Liver (tissue), 3 donors: ENCODE results near the gene SLC12A7.

Experiments
- JUND ChIP-seq, 2 donors: IDR thresholded peaks; 2 replicates each; pipeline ENCODE4 v1.6.1; 2016; ENCODE audit warnings: antibody characterized with exemption in 2 of 2
- MAX ChIP-seq: IDR thresholded peaks from 2 replicates; pipeline ENCODE4 v1.6.1; 2016; ENCODE audit warnings: antibody characterized with exemption
- SP1 ChIP-seq: IDR thresholded peaks from 2 replicates; pipeline ENCODE4 v1.6.1; 2018; ENCODE audit warnings: antibody characterized with exemption, mild to moderate bottlenecking
- ZBTB33 ChIP-seq: IDR thresholded peaks from 2 replicates; pipeline ENCODE4 v1.6.1; 2016; ENCODE audit warnings: antibody characterized with exemption
- TF ChIP-seq, protein P1 (sequence below): fragments of 150-350 bp; IDR thresholded peaks from 2 replicates; pipeline ENCODE4 v1.5.1; 2017; ENCODE audit warnings: improper control_type of control experiment, low read depth, low read length; ENCODE audit not compliant: missing input control
- TF ChIP-seq, protein P2 (sequence below): IDR thresholded peaks from 2 replicates; pipeline ENCODE4 v1.6.1; 2016; ENCODE audit warnings: antibody characterized with exemption
- TF ChIP-seq, protein P3 (sequence below): IDR thresholded peaks from 2 replicates; pipeline ENCODE4 v1.6.1; 2016; ENCODE audit warnings: antibody characterized with exemption, mild to moderate bottlenecking
- donor health status: healthy.
- donor health status: healthy.

- TF ChIP-seq, protein P1, sequence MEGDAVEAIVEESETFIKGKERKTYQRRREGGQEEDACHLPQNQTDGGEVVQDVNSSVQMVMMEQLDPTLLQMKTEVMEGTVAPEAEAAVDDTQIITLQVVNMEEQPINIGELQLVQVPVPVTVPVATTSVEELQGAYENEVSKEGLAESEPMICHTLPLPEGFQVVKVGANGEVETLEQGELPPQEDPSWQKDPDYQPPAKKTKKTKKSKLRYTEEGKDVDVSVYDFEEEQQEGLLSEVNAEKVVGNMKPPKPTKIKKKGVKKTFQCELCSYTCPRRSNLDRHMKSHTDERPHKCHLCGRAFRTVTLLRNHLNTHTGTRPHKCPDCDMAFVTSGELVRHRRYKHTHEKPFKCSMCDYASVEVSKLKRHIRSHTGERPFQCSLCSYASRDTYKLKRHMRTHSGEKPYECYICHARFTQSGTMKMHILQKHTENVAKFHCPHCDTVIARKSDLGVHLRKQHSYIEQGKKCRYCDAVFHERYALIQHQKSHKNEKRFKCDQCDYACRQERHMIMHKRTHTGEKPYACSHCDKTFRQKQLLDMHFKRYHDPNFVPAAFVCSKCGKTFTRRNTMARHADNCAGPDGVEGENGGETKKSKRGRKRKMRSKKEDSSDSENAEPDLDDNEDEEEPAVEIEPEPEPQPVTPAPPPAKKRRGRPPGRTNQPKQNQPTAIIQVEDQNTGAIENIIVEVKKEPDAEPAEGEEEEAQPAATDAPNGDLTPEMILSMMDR: no peak
- TF ChIP-seq, protein P2, sequence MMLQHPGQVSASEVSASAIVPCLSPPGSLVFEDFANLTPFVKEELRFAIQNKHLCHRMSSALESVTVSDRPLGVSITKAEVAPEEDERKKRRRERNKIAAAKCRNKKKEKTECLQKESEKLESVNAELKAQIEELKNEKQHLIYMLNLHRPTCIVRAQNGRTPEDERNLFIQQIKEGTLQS: no peak
- TF ChIP-seq ZBTB33: no peak
- no peak for TF ChIP-seq SP1
- TF ChIP-seq MAX: no peak
- TF ChIP-seq, protein P3, sequence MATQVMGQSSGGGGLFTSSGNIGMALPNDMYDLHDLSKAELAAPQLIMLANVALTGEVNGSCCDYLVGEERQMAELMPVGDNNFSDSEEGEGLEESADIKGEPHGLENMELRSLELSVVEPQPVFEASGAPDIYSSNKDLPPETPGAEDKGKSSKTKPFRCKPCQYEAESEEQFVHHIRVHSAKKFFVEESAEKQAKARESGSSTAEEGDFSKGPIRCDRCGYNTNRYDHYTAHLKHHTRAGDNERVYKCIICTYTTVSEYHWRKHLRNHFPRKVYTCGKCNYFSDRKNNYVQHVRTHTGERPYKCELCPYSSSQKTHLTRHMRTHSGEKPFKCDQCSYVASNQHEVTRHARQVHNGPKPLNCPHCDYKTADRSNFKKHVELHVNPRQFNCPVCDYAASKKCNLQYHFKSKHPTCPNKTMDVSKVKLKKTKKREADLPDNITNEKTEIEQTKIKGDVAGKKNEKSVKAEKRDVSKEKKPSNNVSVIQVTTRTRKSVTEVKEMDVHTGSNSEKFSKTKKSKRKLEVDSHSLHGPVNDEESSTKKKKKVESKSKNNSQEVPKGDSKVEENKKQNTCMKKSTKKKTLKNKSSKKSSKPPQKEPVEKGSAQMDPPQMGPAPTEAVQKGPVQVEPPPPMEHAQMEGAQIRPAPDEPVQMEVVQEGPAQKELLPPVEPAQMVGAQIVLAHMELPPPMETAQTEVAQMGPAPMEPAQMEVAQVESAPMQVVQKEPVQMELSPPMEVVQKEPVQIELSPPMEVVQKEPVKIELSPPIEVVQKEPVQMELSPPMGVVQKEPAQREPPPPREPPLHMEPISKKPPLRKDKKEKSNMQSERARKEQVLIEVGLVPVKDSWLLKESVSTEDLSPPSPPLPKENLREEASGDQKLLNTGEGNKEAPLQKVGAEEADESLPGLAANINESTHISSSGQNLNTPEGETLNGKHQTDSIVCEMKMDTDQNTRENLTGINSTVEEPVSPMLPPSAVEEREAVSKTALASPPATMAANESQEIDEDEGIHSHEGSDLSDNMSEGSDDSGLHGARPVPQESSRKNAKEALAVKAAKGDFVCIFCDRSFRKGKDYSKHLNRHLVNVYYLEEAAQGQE: no peak
- TF ChIP-seq JUND (IDR thresholded peaks at IDR 0.05): no peak
Measured at GRCh38 chr5:1156033-1156753, 44.3 kb upstream of the SLC12A7 start.
